Fibroblast of upper back skin (primary cell): ENCODE data around the gene GPR152.
A peak's percentile ranks its signal among the peaks of the same experiment; 100 is the strongest.
"Not testable (repeated sequence)": the region's sequence is repeated elsewhere in the genome, so short reads cannot be mapped to it uniquely, and the experiment has no call there.

ENCODE experiments used
- DNase-seq: peaks from one replicate; pipeline ENCODE4 v3.0.0-alpha.2; 2013

Gene GPR152

DNA sequence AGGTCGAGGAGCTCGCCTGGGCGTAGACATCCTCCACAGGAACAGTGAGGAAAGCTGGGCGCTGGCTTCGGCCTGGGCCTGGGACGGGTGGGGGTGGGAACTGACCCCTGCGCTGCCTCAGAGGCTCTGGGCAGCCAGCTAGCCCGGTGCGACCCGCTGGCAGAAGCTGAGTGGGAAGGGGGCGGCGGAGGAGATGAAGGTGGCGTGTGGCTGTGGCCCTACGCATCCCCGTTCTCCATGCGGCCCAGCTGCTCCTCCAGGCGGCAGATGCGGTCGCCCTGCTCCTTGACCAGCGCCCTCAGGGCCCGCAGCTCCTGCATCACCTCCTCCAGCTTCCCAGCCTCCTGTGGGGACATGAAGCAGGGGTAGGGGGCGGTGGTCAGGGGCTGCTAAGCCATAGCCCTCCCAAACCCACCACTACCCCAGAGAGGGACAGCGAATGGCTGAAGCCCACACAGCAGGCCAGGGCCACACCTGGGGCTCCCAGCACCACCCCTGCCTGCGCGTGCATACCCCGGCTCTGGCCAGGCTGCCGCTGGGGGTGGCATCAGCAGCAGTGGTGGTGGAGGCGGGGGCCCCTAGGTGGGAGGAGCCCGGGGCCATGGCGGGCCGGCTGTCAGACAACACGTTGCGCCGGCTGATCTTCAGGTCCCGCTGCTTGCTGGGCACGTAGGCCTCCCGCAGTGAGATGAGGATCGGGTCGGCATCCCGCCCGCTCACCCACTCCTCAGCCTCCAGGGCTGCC lies 14.2 kb downstream of the GPR152 start:
- DNase-seq: no peak

DNA sequence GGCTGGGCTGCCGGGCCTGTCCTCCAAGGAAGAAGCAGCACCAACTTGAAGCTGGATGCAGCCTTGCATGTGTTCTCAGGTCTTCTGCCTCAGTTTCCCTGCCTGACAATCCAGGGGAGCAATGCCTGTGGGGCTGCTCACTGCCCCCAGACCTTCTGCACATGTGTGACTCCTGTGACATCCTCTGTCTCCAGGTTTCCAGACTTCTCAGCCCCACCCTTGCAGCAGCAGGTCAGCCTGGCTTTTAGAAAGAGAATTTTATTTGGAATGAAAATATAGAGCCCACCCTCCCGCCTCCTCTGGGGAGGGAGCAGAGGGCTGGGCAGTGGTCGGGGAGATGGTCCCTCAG lies 14.7 kb downstream of the GPR152 start:
- no peak for DNase-seq

GRCh38 chr11:67437082-67437808 lies 15.3 kb downstream of the GPR152 start, which contains the start of gene PTPRCAP:
TSS of gene PTPRCAP (minus strand) at chr11:67437682. CDS start at chr11:67437619, 63 bp downstream.
- peak; percentile 52 for DNase-seq

- DNase-seq: peak; percentile 58
Observed at GRCh38 chr11:67436459-67437081, 16.0 kb downstream of the GPR152 start.

DNA sequence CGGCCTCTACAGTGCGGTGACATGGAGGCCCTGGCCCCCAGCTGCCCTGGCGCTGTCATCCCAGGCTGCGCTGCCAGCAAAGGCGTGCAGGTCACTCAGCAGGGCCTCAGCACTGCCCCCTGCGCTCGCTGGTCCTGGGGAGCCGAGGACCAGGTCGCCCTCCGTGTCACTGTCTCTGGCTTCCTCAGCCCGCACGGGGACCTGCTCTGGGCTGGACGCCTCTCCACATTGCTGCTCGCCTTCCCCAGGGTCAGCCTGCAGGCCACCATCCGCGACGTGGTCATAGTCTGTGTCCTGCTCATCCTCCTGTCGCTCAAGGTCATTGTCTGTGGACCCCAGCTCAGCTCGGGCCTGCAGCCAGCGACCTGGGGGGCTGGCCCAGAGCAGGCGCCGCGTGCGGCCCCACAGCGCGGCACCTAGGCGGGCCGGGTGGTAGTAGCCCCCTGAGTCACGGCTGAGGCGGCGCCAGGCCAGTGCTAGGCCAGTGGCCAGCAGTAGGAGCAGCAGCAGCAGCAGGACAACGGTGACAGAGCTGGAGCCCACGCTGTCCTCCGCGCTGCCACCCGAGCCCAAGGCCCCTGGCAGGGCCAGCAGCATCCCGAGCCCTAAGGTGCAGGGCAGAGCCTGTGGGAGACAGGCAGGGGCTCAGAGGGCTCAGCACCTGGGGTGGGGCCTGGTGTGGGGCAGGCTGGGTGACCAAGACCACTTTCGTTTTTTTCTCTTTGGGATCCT lies 16.6 kb downstream of the GPR152 start:
- no peak for DNase-seq

- DNase-seq: no peak
Observed at GRCh38 chr11:67435031-67435726, 17.4 kb downstream of the GPR152 start.

GRCh38 chr11:67434395-67434881 lies 18.1 kb downstream of the GPR152 start:
- DNase-seq: no peak

DNA sequence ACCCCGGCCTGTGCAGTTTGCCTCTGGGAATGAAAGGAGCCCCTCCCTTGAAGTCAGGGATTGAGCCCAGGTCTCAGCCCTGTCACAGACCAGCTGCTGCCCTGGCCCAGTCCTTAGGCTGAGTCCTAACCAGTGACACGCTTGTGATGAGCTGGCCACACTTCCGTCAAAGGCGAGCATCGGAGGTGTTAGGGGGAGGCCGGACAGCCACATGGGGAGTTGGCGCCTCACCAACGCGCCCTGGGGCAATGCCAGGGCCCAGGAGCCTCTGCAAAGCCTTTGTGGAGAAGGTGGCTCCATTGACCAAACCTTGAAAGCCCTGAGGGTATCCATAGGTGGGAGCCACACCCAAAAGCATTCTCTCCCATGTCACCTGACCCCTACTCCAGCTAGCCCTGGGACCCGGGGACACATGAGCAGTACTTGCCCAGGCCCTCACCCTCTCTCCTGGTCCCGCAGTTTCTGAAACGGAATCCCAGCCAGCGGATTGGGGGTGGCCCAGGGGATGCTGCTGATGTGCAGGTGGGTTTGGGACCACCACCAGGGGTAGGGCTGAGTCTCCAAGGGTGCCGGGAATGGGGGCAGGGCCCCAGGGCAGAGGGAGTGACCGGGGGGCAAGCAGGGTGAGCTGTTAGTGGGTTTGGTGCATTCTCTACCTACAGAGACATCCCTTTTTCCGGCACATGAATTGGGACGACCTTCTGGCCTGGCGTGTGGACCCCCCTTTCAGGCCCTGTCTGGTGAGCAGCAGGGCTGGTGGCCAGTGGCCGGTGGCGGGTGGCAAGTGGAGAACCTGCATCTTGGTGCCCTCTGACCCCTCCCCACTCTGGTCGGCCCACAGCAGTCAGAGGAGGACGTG lies 18.8 kb downstream of the GPR152 start:
- DNase-seq: no peak

DNA sequence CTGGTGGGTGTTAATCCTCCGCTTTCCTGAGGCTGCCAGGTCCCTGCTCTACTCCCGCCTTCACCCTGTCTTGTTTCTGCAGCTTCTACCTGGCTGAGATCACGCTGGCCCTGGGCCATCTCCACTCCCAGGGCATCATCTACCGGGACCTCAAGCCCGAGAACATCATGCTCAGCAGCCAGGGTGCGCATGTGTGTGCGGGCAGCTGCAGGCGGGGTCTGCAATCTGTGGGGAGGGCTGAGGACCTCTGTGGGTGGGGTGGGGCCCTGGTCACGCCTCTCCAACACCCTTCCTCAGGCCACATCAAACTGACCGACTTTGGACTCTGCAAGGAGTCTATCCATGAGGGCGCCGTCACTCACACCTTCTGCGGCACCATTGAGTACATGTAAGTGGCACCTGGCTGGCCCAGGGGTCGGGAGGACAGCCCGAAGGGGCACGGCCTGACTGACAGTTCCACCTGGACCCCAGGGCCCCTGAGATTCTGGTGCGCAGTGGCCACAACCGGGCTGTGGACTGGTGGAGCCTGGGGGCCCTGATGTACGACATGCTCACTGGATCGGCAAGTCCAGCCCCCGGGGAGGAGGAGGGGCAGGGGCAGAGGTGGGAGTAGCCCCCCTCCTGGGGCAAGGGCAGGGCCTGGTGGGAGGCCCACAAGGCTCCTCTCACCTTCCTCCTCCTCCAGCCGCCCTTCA lies 19.7 kb downstream of the GPR152 start:
- no peak for DNase-seq

DNA sequence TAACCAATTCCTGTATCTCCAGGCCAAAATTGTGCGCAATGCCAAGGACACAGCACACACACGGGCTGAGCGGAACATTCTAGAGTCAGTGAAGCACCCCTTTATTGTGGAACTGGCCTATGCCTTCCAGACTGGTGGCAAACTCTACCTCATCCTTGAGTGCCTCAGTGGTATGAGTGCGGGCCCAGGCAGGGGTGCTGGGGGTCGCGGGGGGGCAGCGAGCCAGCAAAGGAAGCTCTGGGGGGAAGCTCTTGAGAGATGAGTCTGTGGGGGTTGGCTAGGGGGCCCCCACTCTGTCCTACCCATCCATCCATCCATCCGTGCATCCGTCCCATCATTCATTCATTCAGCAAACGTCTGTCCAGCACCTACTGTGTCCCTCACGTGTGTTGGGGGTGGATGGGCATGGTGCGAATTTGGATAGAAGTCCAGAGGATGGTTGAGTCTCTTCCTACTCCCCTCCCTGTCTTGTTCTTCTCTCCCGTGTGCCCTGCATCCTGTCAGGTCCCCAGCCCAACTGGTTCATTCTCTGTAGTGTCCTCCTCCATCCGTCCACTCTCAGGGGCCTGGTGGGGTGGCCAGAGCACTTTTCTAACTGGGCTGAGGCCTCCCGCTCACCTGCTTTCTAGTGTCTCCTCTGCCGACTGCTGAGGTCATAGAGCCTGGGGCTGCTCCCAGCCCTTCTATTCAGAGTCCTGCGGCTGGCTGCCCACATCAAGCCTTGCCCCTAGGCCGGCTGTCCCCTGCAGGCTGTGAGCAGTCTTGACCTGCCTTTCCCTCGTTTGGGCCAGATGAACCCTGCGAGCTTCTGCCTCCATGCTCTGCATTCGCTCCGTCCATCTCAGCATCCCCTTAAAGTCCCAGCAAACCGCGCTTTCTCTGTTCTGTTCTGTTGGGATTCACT lies 20.9 kb downstream of the GPR152 start:
- DNase-seq: no peak

- DNase-seq: no peak
Observed at GRCh38 chr11:67429722-67430121, 22.8 kb downstream of the GPR152 start.

GRCh38 chr11:67429038-67429668 lies 23.4 kb downstream of the GPR152 start:
- no peak for DNase-seq

DNA sequence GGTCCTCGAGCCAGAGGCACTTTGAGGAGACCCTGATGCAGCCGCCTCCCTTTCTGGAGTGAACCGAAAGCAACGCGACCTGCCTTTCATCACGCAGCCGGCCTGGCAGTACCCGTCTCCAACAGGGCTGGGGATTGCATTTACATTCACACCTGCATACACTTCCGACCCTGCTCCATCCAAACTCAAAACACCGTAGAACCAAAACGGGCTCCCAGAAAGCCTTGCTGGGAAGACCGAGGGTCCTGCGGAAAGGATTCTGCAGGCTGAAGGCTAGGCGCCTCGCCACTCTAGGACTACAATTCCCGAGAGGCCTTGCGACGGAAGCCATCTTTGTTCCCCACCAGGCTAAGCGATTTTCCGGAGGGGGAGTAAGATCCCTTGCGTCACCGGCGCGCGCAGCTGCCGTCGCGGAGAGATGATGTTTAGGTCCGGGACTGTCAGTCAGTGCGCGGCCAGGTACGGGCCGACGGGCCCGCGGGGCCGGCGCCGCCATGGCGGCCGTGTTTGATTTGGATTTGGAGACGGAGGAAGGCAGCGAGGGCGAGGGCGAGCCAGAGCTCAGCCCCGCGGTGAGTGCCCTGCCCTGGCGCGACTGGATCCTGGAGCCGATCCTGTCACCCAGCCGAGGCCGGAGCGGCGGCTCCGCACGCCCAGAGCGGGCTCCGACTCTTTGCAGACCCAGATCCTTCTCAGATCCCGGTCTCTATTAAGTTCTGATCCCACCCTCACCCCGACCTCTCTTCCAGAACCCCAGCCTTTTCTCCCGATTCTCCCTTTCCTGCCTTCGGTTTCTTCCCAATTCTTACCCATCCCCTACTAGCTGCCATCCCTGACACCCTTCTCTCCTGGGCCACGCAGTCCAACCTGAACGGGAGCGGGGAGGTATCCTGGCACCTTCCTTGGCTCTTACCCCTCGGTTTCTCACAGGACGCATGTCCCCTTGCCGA lies 24.2 kb downstream of the GPR152 start, which contains the start of gene RPS6KB2:
TSS of gene RPS6KB2 (plus strand) at position 443 of the 950 bp plus-strand sequence. CDS start at position 495, 52 bp downstream.
- peak; percentile 97 for DNase-seq

GRCh38 chr11:67427364-67427859 lies 25.1 kb downstream of the GPR152 start:
- not testable (repeated sequence) for DNase-seq

GRCh38 chr11:67423891-67424613 lies 28.5 kb downstream of the GPR152 start:
- no peak for DNase-seq

DNA sequence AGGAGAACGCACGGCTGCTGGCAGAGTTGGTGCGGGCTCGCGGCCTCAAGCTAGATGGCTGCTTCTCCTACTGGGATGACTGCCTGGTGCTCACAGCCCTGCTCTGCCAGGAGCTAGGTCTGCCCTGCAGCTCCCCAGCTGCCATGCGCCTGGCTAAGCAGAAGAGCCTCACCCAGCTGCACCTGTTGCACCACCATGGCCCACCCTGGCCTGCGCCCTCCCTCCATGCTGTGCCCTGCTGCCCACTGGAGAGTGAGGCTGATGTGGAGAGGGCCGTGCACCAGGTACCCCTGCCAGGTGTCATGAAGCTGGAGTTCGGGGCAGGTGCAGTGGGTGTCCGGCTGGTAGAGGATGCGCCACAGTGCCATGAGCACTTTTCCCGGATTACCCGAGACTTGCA lies 29.1 kb downstream of the GPR152 start:
- DNase-seq: no peak

DNA sequence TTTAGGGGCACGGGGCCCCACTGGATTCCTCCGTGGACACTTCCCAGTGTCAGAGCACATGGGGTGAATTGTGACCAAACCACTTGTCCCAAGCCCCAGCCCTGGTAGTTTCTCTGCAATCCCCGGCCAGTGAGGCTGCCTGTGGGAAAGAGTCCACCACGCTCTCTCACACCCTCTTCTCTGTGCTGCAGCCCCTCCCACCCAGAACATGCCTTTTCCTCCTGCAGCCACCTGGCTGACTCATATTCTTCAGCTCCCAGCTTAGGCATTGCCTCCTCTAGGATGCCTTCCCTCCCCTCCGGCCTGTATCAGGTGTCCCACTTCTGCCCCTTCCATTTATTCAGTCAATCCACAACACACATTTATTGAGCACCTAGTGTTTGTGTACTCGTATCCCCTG lies 29.6 kb downstream of the GPR152 start:
- DNase-seq: no peak
